Esophagus squamous epithelium (tissue), 4 donors: ENCODE results near the gene LCP1.

ENCODE experiments used
- POLR2A ChIP-seq, 4 donors: fragments of 450-650 bp; IDR thresholded peaks; one replicate each; pipeline ENCODE4 v1.6.1; 2017; ENCODE audit warnings: antibody characterized with exemption in 4 of 4, mild to moderate bottlenecking in 4 of 4, moderate library complexity in 3 of 4
- TF ChIP-seq, protein P1 (sequence below), 6 experiments: fragments of 450-650 bp in 4 of 6; fragments of 200-600 bp in 2 of 6; sonication (generic) in 2 of 6; IDR thresholded peaks; one replicate each; pipeline ENCODE4 v1.5.1; 2016 to 2019; ENCODE audit warnings: antibody characterized with exemption in 6 of 6, mild to moderate bottlenecking in 4 of 6, moderate library complexity in 4 of 6

DNA sequence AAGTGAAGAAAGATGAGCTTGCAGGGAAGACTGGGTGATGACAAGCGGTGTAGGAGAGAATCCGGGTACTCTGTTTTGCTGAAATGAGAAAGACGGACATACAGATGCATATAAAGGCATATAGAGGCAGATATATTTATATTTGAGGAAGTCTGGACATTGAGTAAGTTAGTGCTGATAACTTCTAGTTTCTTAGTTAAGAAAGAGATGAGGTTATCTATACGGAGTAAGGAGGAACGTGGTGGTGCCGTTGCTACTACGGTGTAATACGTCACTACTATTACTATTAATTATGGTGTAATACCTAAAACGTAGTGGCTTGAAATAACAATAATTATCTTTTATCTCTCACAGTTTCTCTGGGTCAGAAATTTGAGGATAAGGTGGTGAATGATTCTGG, 67.4 kb downstream of the LCP1 start:
- TF ChIP-seq POLR2A (IDR thresholded peaks at IDR 0.05) = no peak
- TF ChIP-seq, protein P1, sequence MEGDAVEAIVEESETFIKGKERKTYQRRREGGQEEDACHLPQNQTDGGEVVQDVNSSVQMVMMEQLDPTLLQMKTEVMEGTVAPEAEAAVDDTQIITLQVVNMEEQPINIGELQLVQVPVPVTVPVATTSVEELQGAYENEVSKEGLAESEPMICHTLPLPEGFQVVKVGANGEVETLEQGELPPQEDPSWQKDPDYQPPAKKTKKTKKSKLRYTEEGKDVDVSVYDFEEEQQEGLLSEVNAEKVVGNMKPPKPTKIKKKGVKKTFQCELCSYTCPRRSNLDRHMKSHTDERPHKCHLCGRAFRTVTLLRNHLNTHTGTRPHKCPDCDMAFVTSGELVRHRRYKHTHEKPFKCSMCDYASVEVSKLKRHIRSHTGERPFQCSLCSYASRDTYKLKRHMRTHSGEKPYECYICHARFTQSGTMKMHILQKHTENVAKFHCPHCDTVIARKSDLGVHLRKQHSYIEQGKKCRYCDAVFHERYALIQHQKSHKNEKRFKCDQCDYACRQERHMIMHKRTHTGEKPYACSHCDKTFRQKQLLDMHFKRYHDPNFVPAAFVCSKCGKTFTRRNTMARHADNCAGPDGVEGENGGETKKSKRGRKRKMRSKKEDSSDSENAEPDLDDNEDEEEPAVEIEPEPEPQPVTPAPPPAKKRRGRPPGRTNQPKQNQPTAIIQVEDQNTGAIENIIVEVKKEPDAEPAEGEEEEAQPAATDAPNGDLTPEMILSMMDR (IDR thresholded peaks at IDR 0.05) = no peak
